Peyer's patch (tissue), 4 donors: ENCODE measurements around the gene SERINC5.

Source experiments
- CTCF ChIP-seq, 6 experiments: fragments of 450-650 bp in 4 of 6; fragments of 200-600 bp in 2 of 6; sonication (generic) in 1 of 6; IDR thresholded peaks; one replicate each; pipeline ENCODE4 v1.5.1; 2017 to 2019; ENCODE audit warnings: antibody characterized with exemption in 6 of 6, mild to moderate bottlenecking in 3 of 6, moderate library complexity in 1 of 6
- POLR2A ChIP-seq, 2 donors: fragments of 450-650 bp; IDR thresholded peaks; one replicate each; pipeline ENCODE4 v1.5.1; 2017; ENCODE audit warnings: antibody characterized with exemption in 2 of 2, mild to moderate bottlenecking in 2 of 2, moderate library complexity in 2 of 2

GRCh38 chr5:80194468-80194867 lies 61.4 kb downstream of the SERINC5 start:
- TF ChIP-seq CTCF (IDR thresholded peaks at IDR 0.05) (no peak), POLR2A (IDR thresholded peaks at IDR 0.05) (no peak)
